Type B pancreatic cell (in vitro differentiated cells): ENCODE measurements around the gene NIPSNAP3A. TPM values are rescaled to one million over a fixed set of nuclear protein-coding genes. Genes with fewer than 3 reads are reported as not detected.
"Not testable (repeated sequence)": the region's sequence is repeated elsewhere in the genome, so short reads cannot be mapped to it uniquely, and the experiment has no call there.

Experiments
- DNase-seq: peaks from one replicate; pipeline ENCODE4 v3.0.0; 2021; ENCODE audit warnings: mixed read lengths; ENCODE audit not compliant: unreplicated experiment; ENCODE audit errors: extremely low spot score
- H3K27ac Mint-ChIP-seq: 2 replicates; pipeline ENCODE4 v1.8.0; 2021; ENCODE audit warnings: mild to moderate bottlenecking, mixed read lengths
- H3K27me3 Mint-ChIP-seq: 2 replicates; pipeline ENCODE4 v1.8.0; 2021; ENCODE audit warnings: mixed read lengths
- H3K36me3 Mint-ChIP-seq: 2 replicates; pipeline ENCODE4 v1.8.0; 2021; ENCODE audit warnings: mixed read lengths
- H3K4me1 Mint-ChIP-seq: one replicate; pipeline ENCODE4 v1.8.0; 2021; ENCODE audit warnings: mixed read lengths; ENCODE audit not compliant: unreplicated experiment
- H3K4me3 Mint-ChIP-seq: 2 replicates; pipeline ENCODE4 v1.8.0; 2021; ENCODE audit warnings: mild to moderate bottlenecking, mixed read lengths
- H3K9me3 Mint-ChIP-seq: 2 replicates; pipeline ENCODE4 v1.8.0; 2021; ENCODE audit warnings: mixed read lengths
- CTCF ChIP-seq: fragments of 200-600 bp; sonication (generic); conservative IDR thresholded peaks from 2 replicates; pipeline ENCODE4 v1.5.0; 2021; ENCODE audit warnings: antibody characterized with exemption, mild to moderate bottlenecking
- total RNA-seq: library from RNA; stranded (reverse); gene quantifications from 2 replicates; pipeline ENCODE4 v1.2.1, GENCODE V29; 2021; ENCODE audit warnings: low replicate concordance

The NIPSNAP3A gene
- total RNA-seq, 1 donor from 2014 or later: 17.1 TPM

- no peak for DNase-seq
- Mint-ChIP-seq H3K36me3 (peaks cover 5% of the 10 kb centered on the region), H3K27me3 (no peaks in the 10 kb centered on the region), H3K4me1 (peaks cover 3% of the 10 kb centered on the region), H3K9me3 (no peaks in the 10 kb centered on the region), H3K4me3 (no peak overlapping the region), H3K27ac (no peak overlapping the region)
- no peak for TF ChIP-seq CTCF
Observed at GRCh38 chr9:104767507-104767906, 20.0 kb downstream of the NIPSNAP3A start.

GRCh38 chr9:104769029-104769428 lies 21.5 kb downstream of the NIPSNAP3A start:
- not testable (repeated sequence) for H3K27me3 Mint-ChIP-seq, H3K27ac Mint-ChIP-seq, H3K4me3 Mint-ChIP-seq, DNase-seq, H3K9me3 Mint-ChIP-seq, H3K36me3 Mint-ChIP-seq, H3K4me1 Mint-ChIP-seq

GRCh38 chr9:104769655-104770054 lies 22.2 kb downstream of the NIPSNAP3A start:
- no peaks in the 10 kb centered on the region for H3K27me3 Mint-ChIP-seq
- H3K4me1 Mint-ChIP-seq: peaks cover 3% of the 10 kb centered on the region
- no peak for DNase-seq
- no peak for TF ChIP-seq CTCF
- peaks cover 5% of the 10 kb centered on the region for H3K36me3 Mint-ChIP-seq
- no peaks in the 10 kb centered on the region for H3K9me3 Mint-ChIP-seq
- no peak overlapping the region for H3K27ac Mint-ChIP-seq
- no peak overlapping the region for H3K4me3 Mint-ChIP-seq

GRCh38 chr9:104772714-104773510 lies 25.4 kb downstream of the NIPSNAP3A start:
- peaks cover 5% of the 10 kb centered on the region for H3K36me3 Mint-ChIP-seq
- no peak for DNase-seq
- no peak for TF ChIP-seq CTCF
- H3K4me1 Mint-ChIP-seq: no peaks in the 10 kb centered on the region
- H3K9me3 Mint-ChIP-seq: no peaks in the 10 kb centered on the region
- no peak overlapping the region for H3K27ac Mint-ChIP-seq
- no peaks in the 10 kb centered on the region for H3K27me3 Mint-ChIP-seq
- no peak overlapping the region for H3K4me3 Mint-ChIP-seq

GRCh38 chr9:104774132-104774531 lies 26.6 kb downstream of the NIPSNAP3A start:
- no peak for TF ChIP-seq CTCF
- DNase-seq: no peak
- H3K36me3 Mint-ChIP-seq: peaks cover 5% of the 10 kb centered on the region
- H3K27me3 Mint-ChIP-seq: no peaks in the 10 kb centered on the region
- H3K27ac Mint-ChIP-seq: no peak overlapping the region
- no peaks in the 10 kb centered on the region for H3K4me1 Mint-ChIP-seq
- H3K4me3 Mint-ChIP-seq: no peak overlapping the region
- no peaks in the 10 kb centered on the region for H3K9me3 Mint-ChIP-seq

- no peak for TF ChIP-seq CTCF
- no peaks in the 10 kb centered on the region for H3K9me3 Mint-ChIP-seq
- H3K4me1 Mint-ChIP-seq: no peaks in the 10 kb centered on the region
- H3K4me3 Mint-ChIP-seq: no peak overlapping the region
- DNase-seq: no peak
- H3K27me3 Mint-ChIP-seq: no peaks in the 10 kb centered on the region
- no peak overlapping the region for H3K27ac Mint-ChIP-seq
- H3K36me3 Mint-ChIP-seq: peaks cover 5% of the 10 kb centered on the region
Observed at GRCh38 chr9:104774831-104775573, 27.5 kb downstream of the NIPSNAP3A start.
